Mesenchymal stem cell (in vitro differentiated cells and primary cell): ENCODE results near the gene GIMAP5.

Experiments used
- DNase-seq: peaks from one replicate; pipeline ENCODE4 v3.0.0-alpha.2; 2013
- H2AFZ ChIP-seq: one replicate; pipeline ENCODE4 v1.6.1; 2013; ENCODE audit warnings: low read depth, mild to moderate bottlenecking, control low read depth, inconsistent platforms, low read length, moderate library complexity
- H2AK5ac ChIP-seq: 2 replicates; pipeline ENCODE4 v1.6.1; 2013; ENCODE audit warnings: low read length, moderate library complexity, mild to moderate bottlenecking, inconsistent platforms; ENCODE audit not compliant: severe bottlenecking
- H2BK120ac ChIP-seq: one replicate; pipeline ENCODE4 v1.6.1; 2013; ENCODE audit warnings: low read depth, mild to moderate bottlenecking, inconsistent platforms, low read length, moderate library complexity
- H2BK12ac ChIP-seq, 2 experiments: one replicate each; pipeline ENCODE4 v1.6.1; 2013; ENCODE audit warnings: inconsistent platforms in 2 of 2, low read length in 2 of 2, mild to moderate bottlenecking in 2 of 2, moderate library complexity in 2 of 2, control low read depth in 1 of 2
- H2BK15ac ChIP-seq: one replicate; pipeline ENCODE4 v1.6.1; 2013; ENCODE audit warnings: mild to moderate bottlenecking, low read depth, inconsistent platforms; ENCODE audit not compliant: poor library complexity, severe bottlenecking
- H2BK5ac ChIP-seq: 2 replicates; pipeline ENCODE4 v1.6.1; 2013; ENCODE audit warnings: low read depth, mild to moderate bottlenecking, low read length, control low read depth, inconsistent platforms; ENCODE audit not compliant: poor library complexity, severe bottlenecking
- H3K14ac ChIP-seq, 2 experiments: one replicate each; pipeline ENCODE4 v1.6.1; 2013; ENCODE audit warnings: inconsistent platforms in 2 of 2, low read length in 2 of 2, control low read depth in 1 of 2, mild to moderate bottlenecking in 1 of 2, moderate library complexity in 1 of 2
- H3K18ac ChIP-seq, 2 experiments: one replicate each; pipeline ENCODE4 v1.6.1; 2013; ENCODE audit warnings: inconsistent platforms in 2 of 2, low read length in 2 of 2, control low read depth in 1 of 2, low read depth in 1 of 2, mild to moderate bottlenecking in 1 of 2
- H3K23ac ChIP-seq, 2 experiments: one replicate each; pipeline ENCODE4 v1.6.1; 2013; ENCODE audit warnings: inconsistent platforms in 2 of 2, low read length in 2 of 2, mild to moderate bottlenecking in 2 of 2, moderate library complexity in 2 of 2, control low read depth in 1 of 2
- H3K27ac ChIP-seq: 2 replicates; pipeline ENCODE4 v1.5.1; 2013; ENCODE audit warnings: mild to moderate bottlenecking, moderate library complexity, low read length, control low read depth, inconsistent platforms; ENCODE audit not compliant: poor library complexity, severe bottlenecking
- H3K27me3 ChIP-seq, 2 experiments: 2 replicates each; pipeline versions ENCODE4 v1.6.1 to v1.7.0; 2013; ENCODE audit warnings: low read length in 2 of 2, mild to moderate bottlenecking in 2 of 2, moderate library complexity in 2 of 2, control low read depth in 1 of 2, inconsistent platforms in 1 of 2; ENCODE audit not compliant: control insufficient read depth in 1 of 2, insufficient read depth in 1 of 2
- H3K36me3 ChIP-seq, 2 experiments: 2 replicates each; pipeline versions ENCODE4 v1.6.1 to v1.7.0; 2013; ENCODE audit warnings: low read length in 2 of 2, control low read depth in 1 of 2, inconsistent platforms in 1 of 2, low read depth in 1 of 2, mild to moderate bottlenecking in 1 of 2; ENCODE audit not compliant: insufficient read depth in 2 of 2, control insufficient read depth in 1 of 2
- H3K4ac ChIP-seq, 2 experiments: one replicate each; pipeline ENCODE4 v1.6.1; 2013; ENCODE audit warnings: inconsistent platforms in 2 of 2, low read length in 2 of 2, mild to moderate bottlenecking in 2 of 2, moderate library complexity in 2 of 2, control low read depth in 1 of 2, low read depth in 1 of 2
- H3K4me1 ChIP-seq: 2 replicates; pipeline ENCODE4 v1.6.1; 2013; ENCODE audit warnings: low read depth, low read length, control low read depth; ENCODE audit not compliant: control insufficient read depth, insufficient read depth
- H3K4me2 ChIP-seq: 2 replicates; pipeline ENCODE4 v1.6.1; 2013; ENCODE audit warnings: low read length, mild to moderate bottlenecking, inconsistent platforms; ENCODE audit not compliant: poor library complexity, severe bottlenecking
- H3K4me3 ChIP-seq, 2 experiments: 2 replicates each; pipeline versions ENCODE4 v1.5.1 to v1.7.0; 2013; ENCODE audit warnings: low read length in 2 of 2, mild to moderate bottlenecking in 2 of 2, control low read depth in 1 of 2, low read depth in 1 of 2; ENCODE audit not compliant: insufficient read depth in 1 of 2
- H3K79me1 ChIP-seq: replicated peaks from 2 replicates; pipeline ENCODE4 v1.6.1; 2013; ENCODE audit warnings: mild to moderate bottlenecking, control low read depth, low read length, inconsistent platforms; ENCODE audit not compliant: poor library complexity, severe bottlenecking
- H3K9ac ChIP-seq: 2 replicates; pipeline ENCODE4 v1.7.0; 2013; ENCODE audit warnings: mild to moderate bottlenecking, low read length, moderate library complexity
- H3K9me3 ChIP-seq: 2 replicates; pipeline ENCODE4 v1.7.0; 2013; ENCODE audit warnings: mild to moderate bottlenecking, low read length; ENCODE audit not compliant: control insufficient read depth
- H4K8ac ChIP-seq: one replicate; pipeline ENCODE4 v1.6.1; 2013; ENCODE audit warnings: inconsistent platforms, mild to moderate bottlenecking, low read length, moderate library complexity
- H4K91ac ChIP-seq: one replicate; pipeline ENCODE4 v1.6.1; 2013; ENCODE audit warnings: mild to moderate bottlenecking, low read length, inconsistent platforms
- whole genome bisulfite sequencing: methylation state at CpG from one replicate; pipeline ENCODE4 v1.1.7; 2013; ENCODE audit warnings: mixed read lengths; 5-methylcytosine and 5-hydroxymethylcytosine counted together

Gene GIMAP5

GRCh38 chr7:150728609-150729008, 8.6 kb upstream of the GIMAP5 start:
- H2BK12ac ChIP-seq: no peak overlapping the region
- no peak overlapping the region for H3K18ac ChIP-seq
- H2BK15ac ChIP-seq: no peak overlapping the region
- H3K14ac ChIP-seq: no peak overlapping the region
- H2AFZ ChIP-seq: no peak overlapping the region
- H3K27ac ChIP-seq: no peak overlapping the region
- no peak overlapping the region for H3K9ac ChIP-seq
- H3K23ac ChIP-seq: no peak overlapping the region
- H2BK5ac ChIP-seq: no peak overlapping the region
- H4K8ac ChIP-seq: no peak overlapping the region
- H3K79me1 ChIP-seq: no peaks in the 10 kb centered on the region
- H3K4ac ChIP-seq: no peak overlapping the region
- H3K9me3 ChIP-seq: peaks cover 7% of the 10 kb centered on the region
- DNase-seq: no peak
- H3K27me3 ChIP-seq: no peaks in the 10 kb centered on the region
- H3K4me3 ChIP-seq: no peak overlapping the region
- no peaks in the 10 kb centered on the region for H3K36me3 ChIP-seq
- no peak overlapping the region for H3K4me2 ChIP-seq
- H3K4me1 ChIP-seq: no peaks in the 10 kb centered on the region
- H4K91ac ChIP-seq: no peak overlapping the region
- no peak overlapping the region for H2AK5ac ChIP-seq
- no peak overlapping the region for H2BK120ac ChIP-seq

- Histone ChIP-seq H4K91ac (no peak overlapping the region), H2BK120ac (no peak overlapping the region), H3K4me2 (no peak overlapping the region), H2AFZ (no peak overlapping the region), H3K9ac (no peak overlapping the region), H3K18ac (no peak overlapping the region), H3K27me3 (peaks cover 0 to 2% of the 10 kb centered on the region in 2 experiments), H3K9me3 (peaks cover 4% of the 10 kb centered on the region), H3K14ac (no peak overlapping the region), H2BK15ac (no peak overlapping the region), H2BK5ac (no peak overlapping the region), H3K4me3 (no peak overlapping the region), H3K23ac (no peak overlapping the region), H3K36me3 (no peaks in the 10 kb centered on the region), H4K8ac (no peak overlapping the region), H3K79me1 (no peaks in the 10 kb centered on the region), H3K4ac (no peak overlapping the region), H2AK5ac (no peak overlapping the region), H3K4me1 (no peaks in the 10 kb centered on the region), H3K27ac (no peak overlapping the region), H2BK12ac (no peak overlapping the region)
- 20% methylated on average over 1 of the region's 1 CpG for WGBS
- no peak for DNase-seq
Observed at GRCh38 chr7:150731916-150732315, 5.3 kb upstream of the GIMAP5 start.

GRCh38 chr7:150732786-150733481, 4.3 kb upstream of the GIMAP5 start:
- Histone ChIP-seq H3K4ac (no peak overlapping the region), H3K4me3 (no peak overlapping the region), H3K14ac (no peak overlapping the region), H2AK5ac (no peak overlapping the region), H3K27me3 (peaks cover 0 to 11% of the 10 kb centered on the region in 2 experiments), H3K27ac (no peak overlapping the region), H4K91ac (no peak overlapping the region), H2BK15ac (no peak overlapping the region), H3K9ac (no peak overlapping the region), H3K18ac (no peak overlapping the region), H2AFZ (no peak overlapping the region), H2BK120ac (no peak overlapping the region), H4K8ac (no peak overlapping the region), H2BK12ac (no peak overlapping the region), H2BK5ac (no peak overlapping the region), H3K36me3 (no peaks in the 10 kb centered on the region), H3K4me2 (no peak overlapping the region), H3K9me3 (no peaks in the 10 kb centered on the region), H3K4me1 (no peaks in the 10 kb centered on the region), H3K23ac (no peak overlapping the region), H3K79me1 (no peaks in the 10 kb centered on the region)
- WGBS: 50% methylated on average over 5 of the region's 5 CpGs
- DNase-seq: no peak

- Histone ChIP-seq H3K27me3 (peaks cover 0 to 13% of the 10 kb centered on the region in 2 experiments), H3K9ac (no peak overlapping the region), H4K91ac (no peak overlapping the region), H2BK12ac (no peak overlapping the region), H2BK120ac (no peak overlapping the region), H2AK5ac (no peak overlapping the region), H3K27ac (no peak overlapping the region), H2BK5ac (no peak overlapping the region), H3K18ac (no peak overlapping the region), H3K23ac (no peak overlapping the region), H3K4me3 (no peak overlapping the region), H2AFZ (no peak overlapping the region), H3K4ac (no peak overlapping the region), H3K36me3 (no peaks in the 10 kb centered on the region), H2BK15ac (no peak overlapping the region), H3K4me2 (no peak overlapping the region), H3K79me1 (no peaks in the 10 kb centered on the region), H3K9me3 (no peaks in the 10 kb centered on the region), H3K4me1 (no peaks in the 10 kb centered on the region), H4K8ac (no peak overlapping the region), H3K14ac (no peak overlapping the region)
- DNase-seq: no peak
- WGBS: 68% methylated on average over 4 of the region's 5 CpGs
Observed at GRCh38 chr7:150733482-150734095, 3.6 kb upstream of the GIMAP5 start.
